SKM-1 (cell line): ENCODE data around the gene TREM2.
"Not testable (repeated sequence)": the region's sequence is repeated elsewhere in the genome, so short reads cannot be mapped to it uniquely, and the experiment has no call there.

Experiments
- DNase-seq: peaks from one replicate; lab custom pipeline; 2025; ENCODE audit not compliant: unreplicated experiment; lab: John Stamatoyannopoulos, UW

Gene TREM2

GRCh38 chr6:41156001-41156400, 6.9 kb downstream of the TREM2 start:
- no peak for DNase-seq

GRCh38 chr6:41155132-41155805, 7.6 kb downstream of the TREM2 start:
- no peak for DNase-seq

- DNase-seq: no peak
Measured at GRCh38 chr6:41153992-41154625, 8.8 kb downstream of the TREM2 start, which contains the start of gene TREML1. Gene TREML1, minus strand, starts transcription at chr6:41154347. Its CDS starts 59 bp downstream, at chr6:41154288.

GRCh38 chr6:41153451-41153850, 9.5 kb downstream of the TREM2 start:
- no peak for DNase-seq

- no peak for DNase-seq
Measured at GRCh38 chr6:41150671-41151070, 12.2 kb downstream of the TREM2 start.

- no peak for DNase-seq
Measured at GRCh38 chr6:41147917-41148316, 15.0 kb downstream of the TREM2 start.

- DNase-seq: no peak
Measured at GRCh38 chr6:41136911-41137310, 26.0 kb downstream of the TREM2 start.

- DNase-seq: no peak
Measured at GRCh38 chr6:41135062-41135832, 27.7 kb downstream of the TREM2 start.

- DNase-seq: no peak
Measured at GRCh38 chr6:41132254-41132653, 30.7 kb downstream of the TREM2 start.

GRCh38 chr6:41125282-41125681, 37.6 kb downstream of the TREM2 start:
- no peak for DNase-seq

- no peak for DNase-seq
Measured at GRCh38 chr6:41122918-41123317, 40.0 kb downstream of the TREM2 start.

GRCh38 chr6:41122373-41122772, 40.5 kb downstream of the TREM2 start:
- no peak for DNase-seq

GRCh38 chr6:41120058-41120457, 42.9 kb downstream of the TREM2 start:
- no peak for DNase-seq

GRCh38 chr6:41119508-41119907, 43.4 kb downstream of the TREM2 start:
- no peak for DNase-seq

- DNase-seq: not testable (repeated sequence)
Measured at GRCh38 chr6:41115027-41115426, 47.9 kb downstream of the TREM2 start.

- DNase-seq: no peak
Measured at GRCh38 chr6:41111017-41111416, 51.9 kb downstream of the TREM2 start.
